Calu3 (cell line): ENCODE results near the gene FLNA. TPM values are rescaled to one million over a fixed set of nuclear protein-coding genes. Genes with fewer than 3 reads are reported as not detected.

Source experiments
- BruUV-seq: library from RNA; stranded (reverse); fragments of 400-500 nt; replicated peaks from 2 replicates; lab custom pipeline; 2021; lab: Mats Ljungman, UMichigan
- CTCF ChIA-PET: fragments of 300-600 bp; sonication (Branson Sonifier 250); formaldehyde crosslinking; loops from one replicate; lab custom pipeline; 2022; ENCODE audit warnings: antibody characterized with exemption; lab: Charles Lee
- DNase-seq: peaks from one replicate; pipeline ENCODE4 v3.0.0; 2022
- H3K27ac Mint-ChIP-seq: one replicate; pipeline ENCODE4 v1.8.0; 2022; ENCODE audit warnings: mixed read lengths; ENCODE audit not compliant: unreplicated experiment
- H3K27me3 Mint-ChIP-seq: one replicate; pipeline ENCODE4 v1.8.0; 2022; ENCODE audit warnings: mixed read lengths; ENCODE audit not compliant: unreplicated experiment
- H3K36me3 Mint-ChIP-seq: one replicate; pipeline ENCODE4 v1.8.0; 2022; ENCODE audit warnings: mild to moderate bottlenecking, moderate library complexity, mixed read lengths; ENCODE audit not compliant: insufficient read depth, unreplicated experiment
- H3K4me1 Mint-ChIP-seq: one replicate; pipeline ENCODE4 v1.8.0; 2022; ENCODE audit warnings: mild to moderate bottlenecking, low read depth, mixed read lengths; ENCODE audit not compliant: unreplicated experiment
- H3K4me3 Mint-ChIP-seq: one replicate; pipeline ENCODE4 v1.8.0; 2022; ENCODE audit warnings: mild to moderate bottlenecking, low read depth, moderate library complexity, mixed read lengths; ENCODE audit not compliant: unreplicated experiment
- H3K9me3 Mint-ChIP-seq: one replicate; pipeline ENCODE4 v1.8.0; 2022; ENCODE audit warnings: low read depth, mixed read lengths; ENCODE audit not compliant: unreplicated experiment
- intact Hi-C: fragments of 100-400 bp; cut with micrococcal nuclease; formaldehyde crosslinking; loops from one replicate; pipeline ENCODE4 v1.10.0; 2022; ENCODE audit not compliant: unreplicated experiment
- total RNA-seq: library from RNA; stranded (reverse); gene quantifications from 2 replicates; pipeline ENCODE4 v1.2.3, GENCODE V29; 2022
- TF ChIP-seq, protein P1 (sequence below): fragments of 200-600 bp; IDR thresholded peaks from one replicate; pipeline ENCODE4 v1.8.0; 2022; ENCODE audit warnings: antibody characterized with exemption; ENCODE audit not compliant: unreplicated experiment

The FLNA gene
- total RNA-seq, 1 experiment from 2014 or later = 1,240 TPM

DNA sequence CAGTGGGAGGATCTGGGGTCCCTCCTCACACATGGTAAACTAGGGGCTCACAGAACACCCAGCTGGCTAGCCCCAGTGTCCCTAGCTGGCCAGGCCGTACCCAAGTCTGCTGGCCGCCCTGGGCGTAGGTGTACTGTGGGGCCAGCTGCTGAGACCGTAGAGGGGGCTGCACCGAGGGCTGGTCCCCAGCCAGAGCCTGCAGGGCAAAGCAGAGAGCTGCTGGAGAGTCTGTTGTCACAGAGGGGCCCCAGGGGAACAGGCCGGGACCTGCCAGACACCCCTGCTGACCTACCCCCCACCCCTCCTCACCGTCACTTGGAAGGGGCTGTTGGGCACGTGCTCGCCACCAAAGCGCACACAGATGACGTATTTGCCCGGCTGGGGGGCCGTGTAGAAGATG, 19.9 kb downstream of the FLNA start:
- H3K27me3 Mint-ChIP-seq = no peaks in the 10 kb centered on the region
- TF ChIP-seq, protein P1, sequence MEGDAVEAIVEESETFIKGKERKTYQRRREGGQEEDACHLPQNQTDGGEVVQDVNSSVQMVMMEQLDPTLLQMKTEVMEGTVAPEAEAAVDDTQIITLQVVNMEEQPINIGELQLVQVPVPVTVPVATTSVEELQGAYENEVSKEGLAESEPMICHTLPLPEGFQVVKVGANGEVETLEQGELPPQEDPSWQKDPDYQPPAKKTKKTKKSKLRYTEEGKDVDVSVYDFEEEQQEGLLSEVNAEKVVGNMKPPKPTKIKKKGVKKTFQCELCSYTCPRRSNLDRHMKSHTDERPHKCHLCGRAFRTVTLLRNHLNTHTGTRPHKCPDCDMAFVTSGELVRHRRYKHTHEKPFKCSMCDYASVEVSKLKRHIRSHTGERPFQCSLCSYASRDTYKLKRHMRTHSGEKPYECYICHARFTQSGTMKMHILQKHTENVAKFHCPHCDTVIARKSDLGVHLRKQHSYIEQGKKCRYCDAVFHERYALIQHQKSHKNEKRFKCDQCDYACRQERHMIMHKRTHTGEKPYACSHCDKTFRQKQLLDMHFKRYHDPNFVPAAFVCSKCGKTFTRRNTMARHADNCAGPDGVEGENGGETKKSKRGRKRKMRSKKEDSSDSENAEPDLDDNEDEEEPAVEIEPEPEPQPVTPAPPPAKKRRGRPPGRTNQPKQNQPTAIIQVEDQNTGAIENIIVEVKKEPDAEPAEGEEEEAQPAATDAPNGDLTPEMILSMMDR = no peak
- intact Hi-C loops = no loop called here
- no peak overlapping the region for H3K27ac Mint-ChIP-seq
- H3K36me3 Mint-ChIP-seq = peaks cover 83% of the 10 kb centered on the region
- H3K4me1 Mint-ChIP-seq = peaks cover 7% of the 10 kb centered on the region
- no peaks in the 10 kb centered on the region for H3K9me3 Mint-ChIP-seq
- BruUV-seq = no TSS peak
- CTCF ChIA-PET = no interaction called here
- DNase-seq = no peak
- no peak overlapping the region for H3K4me3 Mint-ChIP-seq

DNA sequence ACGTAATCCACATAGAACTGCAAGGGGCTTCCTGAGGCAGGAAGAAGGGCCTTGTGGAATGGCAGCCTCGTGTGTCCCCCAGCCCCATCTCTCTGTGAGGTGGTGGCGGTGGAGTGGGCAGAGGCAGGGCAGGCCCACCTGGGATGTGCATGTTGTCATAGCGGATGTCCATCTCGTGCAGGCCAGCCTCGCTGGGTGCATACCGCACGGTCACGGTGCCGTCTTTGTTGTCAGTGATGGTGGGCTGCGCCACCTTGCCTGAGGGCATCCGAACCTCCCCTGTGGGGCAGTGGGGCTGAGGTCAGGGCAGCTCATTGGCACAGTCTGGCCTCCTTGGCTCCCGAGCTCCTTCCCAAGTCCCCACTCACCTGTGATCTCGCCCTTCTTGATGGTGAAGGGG, 20.4 kb downstream of the FLNA start:
- CTCF ChIA-PET = no interaction called here
- intact Hi-C loops = no loop called here
- Mint-ChIP-seq H3K4me1 (peaks cover 7% of the 10 kb centered on the region), H3K27me3 (no peaks in the 10 kb centered on the region), H3K4me3 (no peak overlapping the region), H3K27ac (no peak overlapping the region), H3K9me3 (no peaks in the 10 kb centered on the region), H3K36me3 (peaks cover 81% of the 10 kb centered on the region)
- no TSS peak for BruUV-seq
- TF ChIP-seq, protein P1 = no peak
- DNase-seq = no peak

DNA sequence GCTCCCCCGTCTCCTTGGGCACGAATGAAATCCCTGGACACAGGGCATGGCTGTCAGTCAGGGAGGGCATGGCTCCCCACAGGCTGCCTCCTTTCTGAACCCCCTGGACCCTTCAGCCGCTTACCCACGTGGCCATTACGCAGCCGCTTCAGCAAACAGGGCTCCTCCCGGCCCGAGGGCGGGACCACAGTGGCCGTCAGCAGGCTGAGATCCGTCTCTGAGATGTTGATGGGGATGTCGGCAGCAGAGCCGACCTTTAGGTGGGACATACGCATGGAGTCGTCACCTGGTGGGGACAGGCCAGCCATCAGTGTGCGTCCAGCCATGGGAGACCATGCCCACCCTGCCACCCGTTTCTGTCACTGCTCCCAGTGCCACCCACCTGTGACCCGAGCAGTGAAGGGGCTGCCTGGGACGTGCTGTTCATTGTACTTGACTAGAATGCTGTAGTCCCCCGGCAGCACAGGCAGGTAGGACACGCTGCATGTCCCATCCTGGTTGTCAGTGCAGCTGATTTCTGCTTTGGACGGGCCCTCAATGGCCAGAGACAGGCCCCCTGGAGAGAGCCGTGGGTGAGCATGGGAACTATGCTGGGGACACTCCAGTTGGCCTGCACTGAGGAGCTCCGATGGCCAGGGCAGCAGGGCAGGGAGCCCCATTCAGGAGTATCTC, 21.1 kb downstream of the FLNA start:
- CTCF ChIA-PET = no interaction called here
- no peaks in the 10 kb centered on the region for H3K27me3 Mint-ChIP-seq

DNA sequence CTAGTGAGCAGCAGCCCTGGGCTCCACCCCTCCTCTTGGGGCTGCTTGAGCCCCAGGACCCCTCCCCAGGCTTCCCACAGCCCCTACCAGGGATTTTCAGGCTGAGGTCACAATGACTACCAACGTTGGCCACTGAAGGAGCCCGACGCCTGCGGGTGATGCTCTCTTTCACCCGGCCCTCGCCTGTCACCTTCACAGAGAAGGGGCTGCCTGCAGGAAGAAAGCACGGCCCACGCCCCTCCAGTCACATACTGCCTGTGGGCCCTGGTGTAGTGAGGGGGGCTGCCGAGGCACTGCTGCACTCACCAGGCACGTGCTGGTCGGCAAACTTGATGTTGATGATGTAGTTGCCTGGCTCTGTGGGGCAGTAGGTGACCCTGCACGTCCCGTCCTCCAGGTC, 22.0 kb downstream of the FLNA start:
- H3K9me3 Mint-ChIP-seq = no peaks in the 10 kb centered on the region

More for the DNA sequence above, 21.1 kb downstream of the FLNA start:
- Mint-ChIP-seq H3K4me3 (no peak overlapping the region), H3K9me3 (no peaks in the 10 kb centered on the region), H3K27ac (no peak overlapping the region), H3K4me1 (no peaks in the 10 kb centered on the region), H3K36me3 (peaks cover 79% of the 10 kb centered on the region)
- intact Hi-C loops = no loop called here
- BruUV-seq = no TSS peak
- TF ChIP-seq, protein P1 = no peak
- no peak for DNase-seq

More for the DNA sequence above, 22.0 kb downstream of the FLNA start:
- intact Hi-C loops = no loop called here
- CTCF ChIA-PET = no interaction called here
- Mint-ChIP-seq H3K27me3 (no peaks in the 10 kb centered on the region), H3K36me3 (peaks cover 79% of the 10 kb centered on the region), H3K27ac (no peak overlapping the region), H3K4me3 (no peak overlapping the region), H3K4me1 (peaks cover 1% of the 10 kb centered on the region)
- BruUV-seq = TSS peak; percentile 44
- TF ChIP-seq, protein P1 = no peak
- DNase-seq = no peak
